ENCODE measurements around the gene RPL27A.

Gene RPL27A

DNA sequence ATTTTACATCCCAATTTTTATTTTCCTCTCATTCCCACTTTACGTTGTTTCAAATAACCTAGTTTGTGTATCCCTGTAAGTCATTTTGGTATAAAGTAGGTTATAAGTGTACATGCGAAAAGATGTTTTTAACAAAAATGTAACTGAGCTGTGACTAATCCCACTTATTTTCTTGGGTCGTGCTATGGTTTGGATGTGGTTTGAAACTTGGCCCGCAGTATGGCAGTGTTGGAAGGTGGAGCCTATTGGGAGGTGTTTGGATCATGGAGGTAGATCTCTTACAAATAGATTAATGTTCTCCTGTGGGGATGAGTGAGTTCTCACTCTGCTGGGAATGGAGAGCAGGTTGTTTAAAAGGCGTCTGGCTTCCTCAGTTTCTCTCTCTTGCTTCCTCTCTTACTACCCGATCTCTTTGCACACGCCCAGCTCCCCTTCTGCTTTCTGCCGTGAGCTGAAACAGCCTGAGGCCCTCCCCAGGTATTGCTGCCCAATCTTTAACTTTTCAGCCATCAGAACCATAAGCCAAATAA is 7.2 kb downstream of the RPL27A start:
- Histone ChIP-seq H3K4me1 (ENCODE audit: control insufficient read depth in 1 of 2, insufficient read depth in 1 of 2, low read depth in 1 of 2, low read length in 1 of 2) (peaks cover 15 to 17% of the 10 kb centered on the region in 2 experiments), H3K4me3 (ENCODE audit: low read depth in 1 of 2, low read length in 1 of 2) (no peak overlapping the region), H3K9me3 (no peaks in the 10 kb centered on the region), H3K27ac (no peak overlapping the region), H3K27me3 (no peaks in the 10 kb centered on the region), H3K36me3 (peaks cover 22% of the 10 kb centered on the region)
- TF ChIP-seq, protein P1, sequence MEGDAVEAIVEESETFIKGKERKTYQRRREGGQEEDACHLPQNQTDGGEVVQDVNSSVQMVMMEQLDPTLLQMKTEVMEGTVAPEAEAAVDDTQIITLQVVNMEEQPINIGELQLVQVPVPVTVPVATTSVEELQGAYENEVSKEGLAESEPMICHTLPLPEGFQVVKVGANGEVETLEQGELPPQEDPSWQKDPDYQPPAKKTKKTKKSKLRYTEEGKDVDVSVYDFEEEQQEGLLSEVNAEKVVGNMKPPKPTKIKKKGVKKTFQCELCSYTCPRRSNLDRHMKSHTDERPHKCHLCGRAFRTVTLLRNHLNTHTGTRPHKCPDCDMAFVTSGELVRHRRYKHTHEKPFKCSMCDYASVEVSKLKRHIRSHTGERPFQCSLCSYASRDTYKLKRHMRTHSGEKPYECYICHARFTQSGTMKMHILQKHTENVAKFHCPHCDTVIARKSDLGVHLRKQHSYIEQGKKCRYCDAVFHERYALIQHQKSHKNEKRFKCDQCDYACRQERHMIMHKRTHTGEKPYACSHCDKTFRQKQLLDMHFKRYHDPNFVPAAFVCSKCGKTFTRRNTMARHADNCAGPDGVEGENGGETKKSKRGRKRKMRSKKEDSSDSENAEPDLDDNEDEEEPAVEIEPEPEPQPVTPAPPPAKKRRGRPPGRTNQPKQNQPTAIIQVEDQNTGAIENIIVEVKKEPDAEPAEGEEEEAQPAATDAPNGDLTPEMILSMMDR (IDR thresholded peaks at IDR 0.05): no peak

- TF ChIP-seq, protein P1 (IDR thresholded peaks at IDR 0.05): no peak
- Histone ChIP-seq H3K4me3 (ENCODE audit: low read depth in 1 of 2, low read length in 1 of 2) (no peak overlapping the region), H3K27me3 (no peaks in the 10 kb centered on the region), H3K4me1 (ENCODE audit: control insufficient read depth in 1 of 2, insufficient read depth in 1 of 2, low read depth in 1 of 2, low read length in 1 of 2) (peaks cover 15 to 17% of the 10 kb centered on the region in 2 experiments), H3K36me3 (peaks cover 13% of the 10 kb centered on the region), H3K9me3 (no peaks in the 10 kb centered on the region), H3K27ac (no peak overlapping the region)
Observed at GRCh38 chr11:8690374-8691342, 8.1 kb downstream of the RPL27A start.

DNA sequence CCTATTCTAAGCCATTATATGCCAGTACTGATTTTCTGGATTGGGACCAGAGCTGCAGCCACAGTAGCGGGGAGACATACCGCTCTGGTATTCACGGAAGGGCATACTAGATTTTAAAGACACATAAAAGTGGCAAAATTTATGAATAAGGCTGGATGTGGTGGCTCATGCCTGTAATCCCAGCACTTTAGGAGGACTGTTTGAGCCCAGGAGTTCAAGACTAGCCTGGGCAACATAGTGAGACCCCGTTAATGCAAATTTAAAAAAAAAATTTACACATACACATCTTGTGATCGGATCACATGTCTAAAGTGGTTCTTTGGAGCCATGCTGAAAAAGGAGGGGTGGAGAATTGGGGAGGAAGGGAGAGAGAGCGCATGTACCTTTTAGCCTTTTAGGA is 9.0 kb downstream of the RPL27A start:
- Histone ChIP-seq H3K4me1 (ENCODE audit: control insufficient read depth in 1 of 2, insufficient read depth in 1 of 2, low read depth in 1 of 2, low read length in 1 of 2) (peaks cover 15 to 17% of the 10 kb centered on the region in 2 experiments), H3K36me3 (peaks cover 4% of the 10 kb centered on the region), H3K4me3 (ENCODE audit: low read depth in 1 of 2, low read length in 1 of 2) (no peak overlapping the region), H3K27ac (no peak overlapping the region), H3K27me3 (no peaks in the 10 kb centered on the region), H3K9me3 (no peaks in the 10 kb centered on the region)
- TF ChIP-seq, protein P1 (IDR thresholded peaks at IDR 0.05): no peak

DNA sequence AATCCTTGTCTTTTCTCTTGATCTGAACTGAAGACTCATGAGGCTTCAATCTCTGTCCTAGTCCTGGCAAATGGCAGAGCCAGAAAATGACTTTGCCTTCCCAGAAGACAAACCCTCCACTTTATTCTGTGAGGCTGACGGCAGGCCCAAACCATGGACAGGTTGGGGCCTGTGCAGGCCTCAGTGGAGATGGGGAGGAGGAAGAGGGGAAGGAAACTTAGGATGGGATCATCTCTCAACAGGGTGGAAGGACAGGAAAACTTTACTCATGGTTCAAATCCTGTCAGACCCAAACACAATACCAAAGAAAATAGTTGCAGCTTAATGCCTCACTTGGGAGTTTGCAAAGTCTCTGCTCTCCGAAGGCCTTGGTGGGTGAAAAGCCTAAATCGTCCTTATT is 9.8 kb downstream of the RPL27A start:
- no peaks in the 10 kb centered on the region for H3K36me3 ChIP-seq
- no peak overlapping the region for H3K4me3 ChIP-seq (ENCODE audit: low read depth in 1 of 2, low read length in 1 of 2)
- TF ChIP-seq, protein P1 (IDR thresholded peaks at IDR 0.05): no peak
- peaks cover 17 to 20% of the 10 kb centered on the region in 2 experiments for H3K4me1 ChIP-seq (ENCODE audit: control insufficient read depth in 1 of 2, insufficient read depth in 1 of 2, low read depth in 1 of 2, low read length in 1 of 2)
- H3K9me3 ChIP-seq: no peaks in the 10 kb centered on the region
- no peaks in the 10 kb centered on the region for H3K27me3 ChIP-seq
- H3K27ac ChIP-seq: no peak overlapping the region

DNA sequence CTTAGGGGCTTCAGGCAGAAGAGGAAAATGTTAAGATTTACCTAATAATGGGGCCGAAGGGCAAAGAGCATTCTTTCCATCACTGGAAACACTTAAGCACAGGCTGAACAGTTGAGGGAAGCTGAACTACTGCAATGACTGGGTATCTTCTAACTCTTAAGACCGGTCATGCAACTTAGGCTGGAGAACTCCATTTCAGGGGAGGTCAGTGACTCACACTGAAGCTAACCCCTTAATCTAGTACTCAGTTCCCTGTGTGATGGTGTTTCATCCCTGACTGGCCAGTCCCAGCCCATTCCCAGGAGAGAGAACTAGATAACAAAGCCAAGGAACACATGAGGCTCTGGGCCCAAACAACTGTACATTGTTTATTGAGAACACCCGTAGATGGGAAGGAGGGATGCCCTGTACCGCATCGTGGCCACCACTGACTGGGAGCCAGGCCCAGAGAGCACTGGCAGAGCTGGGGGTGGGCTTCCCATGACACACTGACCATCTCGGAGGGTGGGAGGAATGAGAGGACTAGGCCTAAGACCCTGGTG is 10.5 kb downstream of the RPL27A start:
- Histone ChIP-seq H3K27ac (no peak overlapping the region), H3K27me3 (no peaks in the 10 kb centered on the region), H3K4me1 (ENCODE audit: control insufficient read depth in 1 of 2, insufficient read depth in 1 of 2, low read depth in 1 of 2, low read length in 1 of 2) (peaks cover 13 to 18% of the 10 kb centered on the region in 2 experiments), H3K36me3 (no peaks in the 10 kb centered on the region), H3K9me3 (no peaks in the 10 kb centered on the region), H3K4me3 (ENCODE audit: low read depth in 1 of 2, low read length in 1 of 2) (no peak overlapping the region)
- TF ChIP-seq, protein P1 (IDR thresholded peaks at IDR 0.05): no peak
